K562 (cell line): ENCODE data around the gene IL20. TPM values are rescaled to one million over a fixed set of nuclear protein-coding genes. Genes with fewer than 3 reads are reported as not detected.

Source experiments
- ATAC-seq: fragments of 200-7000 bp; cut with Tn5 transposase; 3 replicates; pipeline ENCODE4 v1.9.1; 2020; ENCODE audit warnings: moderate library complexity
- BruUV-seq: library from RNA; stranded (reverse); fragments of 400-500 nt; replicated peaks from 2 replicates; lab custom pipeline; 2021; lab: Mats Ljungman, UMichigan
- CTCF ChIA-PET: fragments of 300-600 bp; formaldehyde crosslinking; extraction: SDS; loops from one replicate; lab custom pipeline; 2021; ENCODE audit warnings: low intra/inter-chr PET ratio; lab: Yijun Ruan, JAX
- POLR2A ChIA-PET: fragments of 300-600, 350-650 bp; sonication (Branson Sonifier 250); formaldehyde crosslinking; extraction: SDS; loops from one replicate; lab custom pipeline; 2021; ENCODE audit warnings: antibody characterized with exemption, inconsistent platforms; lab: Yijun Ruan, JAX
- DNase-seq, 4 experiments: peaks; one replicate each; pipeline versions ENCODE4 v3.0.0 to v3.0.0-alpha.2; 2011 to 2018; ENCODE audit warnings: low spot score in 3 of 4, mixed read lengths in 3 of 4; ENCODE audit errors: extremely low read depth in 1 of 4
- FAIRE-seq: peaks from 2 replicates; lab custom pipeline; 2011; peaks lifted over from hg19 to GRCh38; lab: Jason Lieb, UNC
- H2AFZ ChIP-seq: 2 replicates; pipeline ENCODE4 v1.6.0; 2011; ENCODE audit warnings: low read depth, low read length, control low read depth, inconsistent platforms
- H3K27ac ChIP-seq: fragments of 200-600 bp; 3 replicates; pipeline ENCODE4 v1.8.0; 2011; ENCODE audit warnings: low read depth, mild to moderate bottlenecking, control low read depth, inconsistent platforms, low read length, moderate library complexity, mixed read lengths; ENCODE audit errors: extremely low read depth
- H3K27me3 ChIP-seq, 2 experiments: fragments of 300-600 bp in 1 of 2; 2 replicates in 1 of 2; 3 replicates in 1 of 2; pipeline versions ENCODE4 v1.6.0 to v1.8.0; 2011; ENCODE audit warnings: inconsistent platforms in 2 of 2, low read length in 2 of 2, mild to moderate bottlenecking in 1 of 2, mixed read lengths in 1 of 2, moderate library complexity in 1 of 2; ENCODE audit not compliant: control insufficient read depth in 2 of 2, insufficient read depth in 2 of 2
- H3K36me3 ChIP-seq: fragments of 300-600 bp; 3 replicates; pipeline ENCODE4 v1.8.0; 2011; ENCODE audit warnings: mild to moderate bottlenecking, low read length, inconsistent platforms; ENCODE audit not compliant: control insufficient read depth, insufficient read depth
- H3K4me1 ChIP-seq, 2 experiments: fragments of 200-600 bp in 1 of 2; replicated peaks in 1 of 2; 2 replicates in 1 of 2; 3 replicates in 1 of 2; pipeline versions ENCODE4 v1.5.1 to v1.8.0; 2011; ENCODE audit warnings: inconsistent platforms in 2 of 2, low read length in 2 of 2, mild to moderate bottlenecking in 1 of 2, mixed read lengths in 1 of 2, moderate library complexity in 1 of 2; ENCODE audit not compliant: control insufficient read depth in 2 of 2, insufficient read depth in 2 of 2
- H3K4me2 ChIP-seq: 2 replicates; pipeline ENCODE4 v1.6.1; 2011; ENCODE audit warnings: low read length, control low read depth, inconsistent platforms, mixed read lengths; ENCODE audit not compliant: insufficient read depth
- H3K4me3 ChIP-seq: fragments of 200-600 bp; sonication (generic), shearing (Covaris generic); 2 replicates; pipeline ENCODE4 v1.5.1; 2016; ENCODE audit warnings: control low read depth, inconsistent platforms
- H3K79me2 ChIP-seq: fragments of 200-600 bp; 3 replicates; pipeline ENCODE4 v1.8.0; 2011; ENCODE audit warnings: low read length, inconsistent platforms; ENCODE audit not compliant: control insufficient read depth, insufficient read depth
- H3K9ac ChIP-seq, 2 experiments: 2 replicates each; pipeline versions ENCODE4 v1.6.0 to v1.6.1; 2011; ENCODE audit warnings: low read depth in 2 of 2, low read length in 2 of 2, control low read depth in 1 of 2, inconsistent platforms in 1 of 2, mild to moderate bottlenecking in 1 of 2, mixed read lengths in 1 of 2; ENCODE audit not compliant: insufficient read depth in 1 of 2
- H3K9me1 ChIP-seq: one replicate; pipeline ENCODE4 v1.6.0; 2011; ENCODE audit warnings: inconsistent platforms, mild to moderate bottlenecking, low read length, moderate library complexity; ENCODE audit not compliant: control insufficient read depth, insufficient read depth
- H3K9me3 ChIP-seq: replicated peaks from 2 replicates; pipeline ENCODE4 v1.5.1; 2011; ENCODE audit warnings: low read depth, low read length, inconsistent platforms; ENCODE audit not compliant: control insufficient read depth, insufficient read depth
- H4K20me1 ChIP-seq: replicated peaks from 2 replicates; pipeline ENCODE4 v1.6.1; 2011; ENCODE audit warnings: low read length, inconsistent platforms, mixed read lengths; ENCODE audit not compliant: control insufficient read depth, insufficient read depth
- BRF2 ChIP-seq: IDR thresholded peaks from 3 replicates; pipeline ENCODE4 v1.6.1; 2011; ENCODE audit warnings: borderline replicate concordance, mild to moderate bottlenecking; ENCODE audit not compliant: insufficient read length, insufficient read depth
- CEBPG ChIP-seq, 3 experiments: fragments of 200-800 bp in 1 of 3; sonication (Bioruptor generic) in 1 of 3; sonication (generic) in 1 of 3; formaldehyde crosslinking in 1 of 3; IDR thresholded peaks in 2 of 3; conservative IDR thresholded peaks in 1 of 3; 2 replicates each; pipeline versions ENCODE4 v1.6.1 to v1.8.0; 2016 to 2022; ENCODE audit warnings: missing compliant biosample characterization in 2 of 3, missing genetic modification characterization in 2 of 3, mild to moderate bottlenecking in 1 of 3, missing genetic modification reagents in 1 of 3
- DLX4 ChIP-seq: fragments of 250-450 bp; sonication (Bioruptor Pico); IDR thresholded peaks from 2 replicates; pipeline ENCODE4 v1.6.1; 2021; ENCODE audit warnings: mild to moderate bottlenecking
- IRF1 ChIP-seq: sonication (generic); formaldehyde crosslinking; IDR thresholded peaks from 2 replicates; pipeline ENCODE4 v1.8.0; 2022; ENCODE audit warnings: missing genetic modification reagents, mild to moderate bottlenecking, borderline replicate concordance
- RFX1 ChIP-seq: fragments of 450-650 bp; IDR thresholded peaks from 2 replicates; pipeline ENCODE4 v1.6.1; 2016; ENCODE audit warnings: mild to moderate bottlenecking, moderate library complexity
- ZNF318 ChIP-seq, 2 experiments: fragments of 450-650 bp; IDR thresholded peaks; 2 replicates each; pipeline ENCODE4 v1.6.1; 2016; ENCODE audit warnings: mild to moderate bottlenecking in 2 of 2, borderline replicate concordance in 1 of 2, low read depth in 1 of 2, moderate library complexity in 1 of 2
- WGBS: fragments of 100-300 bp; shearing (Covaris generic); methylation state at CpG from one replicate; pipeline ENCODE4 v1.1.6; 2016; ENCODE audit warnings: low coverage, mixed read lengths; ENCODE audit not compliant: insufficient coverage; ENCODE audit errors: missing lambda C conversion rate; 5-methylcytosine and 5-hydroxymethylcytosine counted together
- in situ Hi-C: fragments of 300-500 bp; cut with MboI; formaldehyde crosslinking; loops from 4 replicates; pipeline ENCODE4 v1.15.0; 2018; ENCODE audit warnings: inconsistent platforms, mixed read lengths
- intact Hi-C: fragments of 100-400 bp; cut with micrococcal nuclease; formaldehyde crosslinking; loops from 2 replicates; pipeline ENCODE4 v1.14.2; 2022
- polyA plus RNA-seq, 8 experiments: library from polyadenylated mRNA; depleted of rRNA in 4 of 8; stranded (reverse) in 5 of 8; unstranded in 3 of 8; fragments of >200 nt; fragmentation: Nextera tagmentation in 2 of 8; fragmentation: Illumina TruSeq in 1 of 8; extraction: Ambion mirVana in 2 of 8; extraction: Trizol in 1 of 8; gene quantifications; 2 replicates each; pipeline versions ENCODE4 v1.2.1 to v1.2.3, GENCODE V29; 2011 to 2014; ENCODE audit warnings: inconsistent platforms in 1 of 8, missing spikeins in 1 of 8
- total RNA-seq, 7 experiments: library from RNA; depleted of rRNA in 6 of 7; stranded (reverse); fragments of >200 nt in 6 of 7; fragmentation: Illumina TruSeq in 2 of 7; extraction: Trizol in 2 of 7; gene quantifications; 2 replicates each; pipeline versions ENCODE4 v1.2.1 to v1.2.3, GENCODE V29; 2011 to 2021; ENCODE audit warnings: low replicate concordance in 1 of 7

IL20 gene
- total and polyA plus RNA-seq, 9 of the 15 experiments (the other 6 are each of a cell fraction or from before 2014, with no cell fraction given) = not detected

- H3K4me3 ChIP-seq = no peak overlapping the region
- ATAC-seq (no peak), FAIRE-seq (no peak), DNase-seq (no peak)
- CTCF ChIA-PET = no interaction called here
- in situ Hi-C loops (no loop called here), intact Hi-C loops (no loop called here)
- no peak overlapping the region for H3K9ac ChIP-seq
- no peaks in the 10 kb centered on the region; a peak in 1 of 5 replicates for H3K4me1 ChIP-seq
- H3K9me1 ChIP-seq = no peaks in the 10 kb centered on the region
- H4K20me1 ChIP-seq = no peaks in the 10 kb centered on the region; the same call in none of the 2 replicates
- H3K27ac ChIP-seq = no peak overlapping the region
- H3K79me2 ChIP-seq = no peaks in the 10 kb centered on the region
- no peaks in the 10 kb centered on the region for H3K36me3 ChIP-seq
- POLR2A ChIA-PET = interaction anchor here (1.1 to 2.0 kb wide), 6 partner anchors 9 to 22 kb away, joined by 4 to 8 read pairs (median 6); no protein-coding TSS in a partner anchor
- no TSS peak for BruUV-seq
- H3K9me3 ChIP-seq = no peaks in the 10 kb centered on the region
- peaks cover 60 to 67% of the 10 kb centered on the region in 2 experiments for H3K27me3 ChIP-seq
- WGBS = 3% methylated on average over 2 of the region's 2 CpGs
- no peak overlapping the region for H2AFZ ChIP-seq
- H3K4me2 ChIP-seq = no peak overlapping the region
- TF ChIP-seq RFX1 = no peak
- TF ChIP-seq BRF2 = no peak
- TF ChIP-seq ZNF318 (IDR thresholded peaks at IDR 0.05; ENCODE audit: borderline replicate concordance in 1 of 2, low read depth in 1 of 2) = no peak
- no peak for TF ChIP-seq DLX4
- TF ChIP-seq IRF1 (CRISPR knock-in tag) = no peak
- TF ChIP-seq CEBPG (CRISPR knock-in tag; IDR thresholded peaks at IDR 0.05) = no peak
- peak in 1 of 2 experiments; percentile 49; a peak in 2 of 4 replicates for TF ChIP-seq CEBPG (tag; conservative IDR thresholded peaks at IDR 0.05 in 1 of 2, IDR thresholded peaks at IDR 0.05 in 1 of 2)
Observed at GRCh38 chr1:206832352-206832880, 33.0 kb upstream of the IL20 start.
